ENCODE measurements around the gene TTC22.

The TTC22 gene

DNA sequence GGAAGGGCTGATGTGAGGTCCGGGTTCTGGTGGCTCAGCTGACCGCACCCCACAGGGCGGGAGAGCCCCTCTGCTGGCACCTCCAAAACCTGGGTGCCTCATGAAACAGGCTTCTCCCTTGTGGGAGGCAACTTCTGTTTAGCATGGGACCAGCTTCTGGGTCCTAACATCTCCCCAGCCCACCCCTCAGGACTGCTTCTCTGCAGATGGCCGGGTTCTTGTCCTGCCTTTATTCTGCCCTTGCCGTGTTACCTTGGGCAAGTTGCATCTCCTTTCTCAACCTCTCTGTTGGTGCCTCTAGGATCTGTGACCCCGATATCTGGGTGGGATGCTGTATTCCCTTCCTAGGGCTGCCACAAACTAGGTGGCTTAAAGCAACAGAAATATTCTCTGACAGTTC lies 15.0 kb upstream of the TTC22 start:
- ATAC-seq (no peak), DNase-seq (no peak)
- no peaks in the 10 kb centered on the region for H3K36me3 Mint-ChIP-seq (ENCODE audit: low read depth)
- no peaks in the 10 kb centered on the region for H3K9me3 Mint-ChIP-seq
- H3K27me3 Mint-ChIP-seq, result no peaks in the 10 kb centered on the region
- peaks cover 2% of the 10 kb centered on the region for H3K4me1 Mint-ChIP-seq
- H3K27ac Mint-ChIP-seq, result no peak overlapping the region
- H3K4me3 Mint-ChIP-seq, result no peak overlapping the region

DNA sequence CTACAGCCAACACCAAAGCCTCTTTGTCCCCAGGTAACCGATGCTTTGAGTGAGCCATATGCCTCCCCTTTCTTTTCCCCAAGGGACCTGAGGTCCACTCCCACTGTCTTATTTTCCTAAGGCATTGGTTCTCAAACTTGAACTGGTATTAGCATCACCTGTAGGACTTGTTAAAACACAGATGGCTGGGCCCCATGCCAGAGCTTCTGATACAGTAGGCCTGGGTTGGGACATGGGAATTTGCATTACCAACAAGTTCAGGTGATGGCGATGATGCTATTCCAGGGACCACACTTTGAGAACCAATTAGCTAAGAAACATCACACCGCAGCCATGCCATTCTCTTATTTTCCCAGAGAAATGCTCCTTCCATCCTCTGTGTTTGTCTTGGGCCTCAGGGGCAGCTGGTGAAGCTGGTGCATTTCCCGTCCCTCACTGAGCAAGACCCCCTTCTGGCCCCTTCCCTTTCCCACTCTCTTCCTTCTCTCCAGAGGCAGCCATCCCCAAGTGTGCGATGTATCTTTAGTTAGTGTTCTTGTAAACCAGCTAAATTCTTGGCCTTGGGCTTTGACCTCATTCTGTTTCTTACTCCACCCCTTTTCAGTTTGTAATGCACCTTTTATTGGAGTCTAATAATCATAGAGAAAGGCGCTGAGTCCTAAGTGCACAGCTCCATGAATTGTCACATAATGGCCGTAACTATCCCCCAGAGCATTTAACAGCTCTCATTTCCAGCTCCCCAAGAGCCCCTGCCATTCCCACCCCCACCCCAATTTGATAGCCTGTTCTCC lies 14.2 kb upstream of the TTC22 start:
- H3K4me3 Mint-ChIP-seq, result no peak overlapping the region
- H3K9me3 Mint-ChIP-seq, result no peaks in the 10 kb centered on the region
- no peak for ATAC-seq
- no peak overlapping the region for H3K27ac Mint-ChIP-seq
- H3K27me3 Mint-ChIP-seq, result no peaks in the 10 kb centered on the region
- peaks cover 2% of the 10 kb centered on the region for H3K4me1 Mint-ChIP-seq
- no peak for DNase-seq
- H3K36me3 Mint-ChIP-seq (ENCODE audit: low read depth), result no peaks in the 10 kb centered on the region

- Mint-ChIP-seq H3K4me3 (no peak overlapping the region), H3K9me3 (no peaks in the 10 kb centered on the region), H3K27ac (no peak overlapping the region), H3K4me1 (peaks cover 2% of the 10 kb centered on the region), H3K36me3 (ENCODE audit: low read depth) (no peaks in the 10 kb centered on the region), H3K27me3 (no peaks in the 10 kb centered on the region)
- no peak for DNase-seq
- ATAC-seq, result no peak
Observed at GRCh38 chr1:54814571-54814970, 13.4 kb upstream of the TTC22 start.

DNA sequence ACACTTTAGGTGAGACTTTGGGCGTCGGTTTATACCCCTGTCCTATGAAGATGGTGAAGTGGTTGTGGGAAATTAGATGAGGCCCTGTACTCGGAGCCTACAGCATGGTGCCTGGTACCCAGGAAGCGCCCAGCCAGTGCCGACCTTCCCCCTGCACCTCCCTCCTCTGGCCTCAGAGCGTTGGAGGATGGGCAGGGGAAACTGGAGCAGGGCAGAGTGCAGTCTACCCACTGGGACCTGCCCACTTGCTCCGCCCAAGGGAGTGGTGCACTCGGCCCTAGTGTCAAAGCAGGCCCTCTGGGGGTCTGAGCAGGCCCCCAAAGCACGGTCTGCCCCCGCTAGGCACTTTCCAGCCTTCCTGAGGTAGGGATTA lies 13.0 kb upstream of the TTC22 start:
- no peaks in the 10 kb centered on the region for H3K36me3 Mint-ChIP-seq (ENCODE audit: low read depth)
- H3K4me3 Mint-ChIP-seq, result no peak overlapping the region
- no peak for DNase-seq
- H3K27me3 Mint-ChIP-seq, result no peaks in the 10 kb centered on the region
- ATAC-seq, result no peak
- H3K4me1 Mint-ChIP-seq, result peaks cover 2% of the 10 kb centered on the region
- H3K27ac Mint-ChIP-seq, result no peak overlapping the region
- no peaks in the 10 kb centered on the region for H3K9me3 Mint-ChIP-seq

DNA sequence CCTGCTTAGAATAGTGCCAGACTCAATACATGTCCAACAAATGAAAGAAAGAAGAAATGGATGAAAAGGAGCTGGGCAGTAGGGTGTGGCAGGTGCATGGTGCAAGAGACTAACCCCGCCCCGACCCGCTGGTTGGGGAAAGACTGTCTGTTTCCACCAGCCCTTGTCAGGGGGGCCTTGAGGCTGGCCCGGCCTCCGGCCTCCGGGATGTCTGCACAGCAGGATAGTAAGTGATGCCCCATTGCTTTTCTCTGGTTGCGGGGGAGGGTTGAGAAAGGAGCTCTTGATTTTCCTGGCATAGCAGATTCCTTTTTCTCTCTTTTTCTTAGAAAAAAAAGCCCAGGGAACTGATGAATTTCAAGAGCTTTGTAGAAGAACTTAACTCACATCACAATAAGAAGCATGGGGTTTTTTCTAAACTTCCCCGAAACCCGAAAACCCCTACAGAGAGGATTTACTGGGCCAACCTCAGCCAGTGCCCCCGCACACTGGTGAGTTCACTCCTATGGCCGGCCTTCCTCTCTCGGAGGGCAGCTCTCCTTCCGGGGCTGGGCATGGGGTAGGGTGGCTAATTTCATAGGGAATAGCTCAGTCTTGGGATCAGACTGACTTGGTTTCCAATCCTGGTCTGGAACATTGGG lies 12.5 kb upstream of the TTC22 start:
- ATAC-seq (no peak), DNase-seq (no peak)
- H3K4me3 Mint-ChIP-seq, result no peak overlapping the region
- peaks cover 2% of the 10 kb centered on the region for H3K4me1 Mint-ChIP-seq
- no peaks in the 10 kb centered on the region for H3K27me3 Mint-ChIP-seq
- no peaks in the 10 kb centered on the region for H3K36me3 Mint-ChIP-seq (ENCODE audit: low read depth)
- H3K27ac Mint-ChIP-seq, result no peak overlapping the region
- H3K9me3 Mint-ChIP-seq, result no peaks in the 10 kb centered on the region

DNA sequence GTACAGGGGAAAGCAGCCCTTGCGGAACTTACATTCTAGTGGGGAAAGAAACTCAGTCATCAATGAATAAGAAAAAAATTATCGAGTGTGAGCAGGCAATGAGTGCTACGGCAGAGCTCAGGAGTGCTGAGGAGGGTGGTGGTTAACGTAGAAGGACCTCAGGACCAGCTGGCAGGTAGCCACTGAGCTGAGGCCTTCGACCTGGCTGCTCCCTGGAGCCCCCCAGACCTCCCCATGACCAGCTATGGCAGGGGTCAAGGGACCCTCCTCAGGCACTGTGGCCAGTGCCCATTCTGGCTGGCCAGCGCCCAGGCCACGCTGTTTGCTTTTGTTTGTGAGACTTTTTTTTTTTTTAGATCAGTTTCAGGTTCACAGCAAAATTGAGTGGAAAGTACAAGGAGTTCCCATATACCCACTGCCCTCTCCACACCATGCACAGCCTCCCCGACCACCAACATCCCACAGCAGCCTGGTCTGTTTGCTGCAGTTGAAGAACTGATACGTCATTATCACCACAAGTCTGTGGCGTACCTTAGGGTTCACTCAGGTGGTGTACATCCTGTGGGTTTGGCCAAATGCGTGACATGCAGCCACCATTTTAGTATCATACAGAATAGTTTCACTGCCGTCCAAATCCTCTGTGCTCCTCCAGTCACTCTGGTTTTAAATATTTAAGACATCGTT lies 11.8 kb upstream of the TTC22 start:
- Mint-ChIP-seq H3K27me3 (no peaks in the 10 kb centered on the region), H3K4me1 (no peaks in the 10 kb centered on the region), H3K27ac (no peak overlapping the region), H3K4me3 (no peak overlapping the region), H3K9me3 (no peaks in the 10 kb centered on the region), H3K36me3 (ENCODE audit: low read depth) (no peaks in the 10 kb centered on the region)
- ATAC-seq, result no peak
- no peak for DNase-seq

DNA sequence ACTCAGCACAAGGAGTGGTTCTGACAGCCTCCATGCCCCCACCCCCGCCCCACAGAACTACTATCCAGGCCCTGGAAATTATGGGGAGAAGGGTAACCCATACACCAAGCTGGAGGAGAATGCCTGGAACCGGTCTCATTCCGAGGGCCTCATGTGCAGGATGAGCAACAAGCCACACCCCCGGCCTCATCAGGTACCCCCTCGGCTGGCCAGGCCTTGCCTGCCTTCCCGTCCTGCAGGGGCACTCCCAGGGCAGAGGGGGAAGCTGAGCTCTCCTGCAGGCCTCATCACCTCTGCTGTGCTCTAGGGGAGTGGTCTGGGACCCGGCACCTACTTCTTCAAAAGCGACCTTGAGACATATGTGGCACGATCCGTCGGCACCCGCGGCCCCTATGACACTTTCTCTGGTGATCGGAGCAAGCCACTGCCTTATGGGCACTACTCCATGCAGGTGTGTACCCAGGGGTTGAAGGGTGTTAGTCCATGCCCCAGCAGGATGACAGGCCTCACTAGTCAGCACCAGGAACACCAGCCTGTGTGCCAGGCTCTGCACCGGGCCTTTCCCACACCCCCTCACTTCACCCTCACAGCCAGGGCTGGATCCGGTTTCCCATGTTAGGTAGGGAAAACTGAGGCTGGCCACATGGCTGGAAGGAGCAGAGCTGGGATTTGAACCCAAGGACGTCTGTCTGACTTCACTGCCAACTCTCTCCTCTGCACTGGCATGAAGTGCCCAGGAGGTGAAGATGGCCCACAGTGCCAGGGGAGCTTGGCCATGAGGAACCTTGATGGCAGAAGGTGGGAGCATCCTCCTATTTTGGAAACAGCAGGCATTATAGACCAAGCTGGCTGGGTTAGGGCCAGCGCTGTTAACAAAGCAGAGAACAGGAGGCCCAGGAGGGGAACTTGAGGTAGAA lies 10.9 kb upstream of the TTC22 start:
- Mint-ChIP-seq H3K36me3 (ENCODE audit: low read depth) (no peaks in the 10 kb centered on the region), H3K27ac (no peak overlapping the region), H3K9me3 (no peaks in the 10 kb centered on the region), H3K4me1 (peaks cover 6% of the 10 kb centered on the region), H3K27me3 (no peaks in the 10 kb centered on the region), H3K4me3 (no peak overlapping the region)
- ATAC-seq (no peak), DNase-seq (no peak)

DNA sequence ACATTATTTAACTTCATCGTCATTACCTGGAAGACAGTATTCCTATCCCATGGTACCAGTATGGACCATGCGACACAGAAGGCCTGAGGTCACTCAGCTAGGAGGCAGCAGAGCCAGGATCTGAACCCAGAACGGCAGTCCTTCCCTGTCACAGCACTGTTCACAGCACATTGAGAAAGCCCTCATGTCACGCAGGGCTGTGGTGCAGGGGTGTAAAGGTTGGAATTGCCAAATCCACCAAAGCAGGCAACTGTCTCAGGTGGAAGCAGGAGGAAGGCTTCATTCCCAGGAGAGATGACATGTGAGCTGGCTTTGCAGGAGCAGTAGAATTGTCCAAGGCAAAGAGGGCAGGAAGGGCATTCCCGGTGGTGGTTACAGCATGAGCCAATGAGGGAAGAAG lies 9.9 kb upstream of the TTC22 start:
- no peak overlapping the region for H3K4me3 Mint-ChIP-seq
- H3K27ac Mint-ChIP-seq, result no peak overlapping the region
- DNase-seq (no peak), ATAC-seq (no peak)
- no peaks in the 10 kb centered on the region for H3K36me3 Mint-ChIP-seq (ENCODE audit: low read depth)
- no peaks in the 10 kb centered on the region for H3K27me3 Mint-ChIP-seq
- H3K9me3 Mint-ChIP-seq, result no peaks in the 10 kb centered on the region
- peaks cover 9% of the 10 kb centered on the region for H3K4me1 Mint-ChIP-seq

DNA sequence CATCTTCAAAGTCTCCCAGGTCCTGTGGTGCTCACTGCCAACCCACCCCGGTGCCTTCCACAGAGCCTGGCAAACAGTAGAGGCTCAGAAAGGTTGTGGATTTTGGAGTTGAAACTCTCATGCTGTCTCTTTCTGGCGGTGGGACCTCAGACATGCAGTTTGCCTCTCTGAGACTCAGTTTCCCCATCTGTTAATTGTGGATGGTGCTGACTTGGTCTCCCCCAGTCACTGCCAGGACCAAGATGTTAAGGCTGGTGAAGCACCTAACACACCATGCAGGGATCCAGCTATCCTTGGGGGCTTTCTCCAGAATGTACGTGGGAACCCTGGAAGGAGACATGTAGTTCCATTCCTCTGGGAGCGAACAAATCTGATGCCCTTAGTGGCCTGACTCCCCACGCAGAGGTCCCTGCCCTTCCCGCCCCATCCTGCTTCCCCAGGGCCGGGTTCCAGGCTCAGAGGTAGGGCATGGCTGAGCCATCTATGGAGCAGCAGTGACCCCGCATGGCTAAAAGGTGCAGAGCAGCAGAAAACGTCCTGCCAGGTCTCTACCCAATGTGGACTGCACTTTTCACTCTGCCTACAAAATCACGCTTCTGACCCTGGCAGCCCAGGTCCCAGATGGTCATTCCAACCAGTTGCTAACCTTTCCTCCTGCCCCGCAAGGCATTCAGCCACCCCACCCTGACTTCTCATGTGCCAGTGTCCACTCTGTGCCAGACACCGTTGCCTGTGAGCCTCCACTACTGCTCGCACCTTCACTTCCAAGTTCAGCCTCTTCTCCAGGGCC lies 9.2 kb upstream of the TTC22 start:
- peaks cover 11% of the 10 kb centered on the region for H3K4me1 Mint-ChIP-seq
- no peaks in the 10 kb centered on the region for H3K9me3 Mint-ChIP-seq
- DNase-seq (peak; percentile 75), ATAC-seq (peak; percentile 79)
- H3K27ac Mint-ChIP-seq, result no peak overlapping the region
- H3K27me3 Mint-ChIP-seq, result no peaks in the 10 kb centered on the region
- H3K36me3 Mint-ChIP-seq (ENCODE audit: low read depth), result no peaks in the 10 kb centered on the region
- no peak overlapping the region for H3K4me3 Mint-ChIP-seq

- no peak overlapping the region for H3K4me3 Mint-ChIP-seq
- H3K36me3 Mint-ChIP-seq (ENCODE audit: low read depth), result no peaks in the 10 kb centered on the region
- DNase-seq (no peak), ATAC-seq (no peak)
- H3K27me3 Mint-ChIP-seq, result no peaks in the 10 kb centered on the region
- H3K9me3 Mint-ChIP-seq, result no peaks in the 10 kb centered on the region
- peaks cover 17% of the 10 kb centered on the region for H3K4me1 Mint-ChIP-seq
- H3K27ac Mint-ChIP-seq, result no peak overlapping the region
Observed at GRCh38 chr1:54809496-54810074, 8.5 kb upstream of the TTC22 start.

GRCh38 chr1:54808443-54809207 lies 7.5 kb upstream of the TTC22 start:
- DNase-seq (no peak), ATAC-seq (no peak)
- peaks cover 25% of the 10 kb centered on the region for H3K4me1 Mint-ChIP-seq
- H3K27ac Mint-ChIP-seq, result no peak overlapping the region
- H3K27me3 Mint-ChIP-seq, result no peaks in the 10 kb centered on the region
- H3K36me3 Mint-ChIP-seq (ENCODE audit: low read depth), result no peaks in the 10 kb centered on the region
- no peaks in the 10 kb centered on the region for H3K9me3 Mint-ChIP-seq
- no peak overlapping the region for H3K4me3 Mint-ChIP-seq

DNA sequence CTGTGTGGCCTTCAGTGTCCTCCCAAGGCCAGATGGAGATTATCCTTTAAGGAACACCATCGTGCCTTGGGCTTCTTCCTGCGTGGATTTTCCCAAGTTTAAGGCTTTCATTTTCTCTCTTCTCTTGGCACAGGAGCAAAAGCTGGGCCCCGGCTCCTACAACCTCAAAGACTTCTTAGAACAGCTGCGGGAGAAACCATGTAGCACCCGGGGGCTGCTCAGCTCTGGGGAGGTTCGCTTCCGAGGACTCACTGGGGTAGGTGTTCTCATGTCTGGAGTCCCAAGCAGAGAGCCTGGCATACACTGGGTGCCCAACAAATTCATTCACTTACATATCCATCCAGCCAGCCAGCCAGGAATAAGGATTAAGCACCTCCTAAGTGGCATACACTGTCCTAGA lies 6.6 kb upstream of the TTC22 start:
- no peak for DNase-seq
- no peaks in the 10 kb centered on the region for H3K9me3 Mint-ChIP-seq
- no peaks in the 10 kb centered on the region for H3K36me3 Mint-ChIP-seq (ENCODE audit: low read depth)
- ATAC-seq, result no peak
- no peaks in the 10 kb centered on the region for H3K27me3 Mint-ChIP-seq
- no peak overlapping the region for H3K4me3 Mint-ChIP-seq
- no peak overlapping the region for H3K27ac Mint-ChIP-seq
- peaks cover 27% of the 10 kb centered on the region for H3K4me1 Mint-ChIP-seq
